ENCODE results near the gene CYSTM1. TPM values are rescaled to one million over a fixed set of nuclear protein-coding genes. Genes with fewer than 3 reads are reported as not detected.

The CYSTM1 gene
- total and polyA plus RNA-seq, 2 of the 8 experiments (the other 6 are each of a cell fraction or from before 2014, with no cell fraction given), result 25.0 to 47.8 TPM

DNA sequence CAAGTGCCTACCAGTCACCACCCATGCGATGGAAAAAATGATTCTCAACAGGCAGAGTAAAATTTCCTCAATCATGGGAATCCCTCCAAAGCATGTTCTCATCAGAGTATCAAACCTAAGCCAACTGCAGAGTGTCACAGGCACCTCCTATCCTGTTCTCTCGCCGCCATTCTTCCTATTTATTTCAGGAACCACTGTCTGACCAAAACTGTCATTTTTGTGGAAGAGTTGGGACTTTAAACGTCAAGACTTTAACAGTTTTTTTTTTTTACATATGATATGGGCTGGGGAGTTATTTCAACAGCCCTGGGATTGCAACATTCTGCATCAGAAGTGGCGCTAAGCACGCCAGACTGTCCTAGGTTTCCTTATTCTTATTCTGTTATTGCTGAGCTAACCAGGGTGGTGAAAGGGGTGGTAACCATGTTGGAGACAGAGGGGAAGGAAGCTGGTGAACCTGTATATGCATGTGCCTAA lies 98.5 kb downstream of the CYSTM1 start:
- H4K20me1 ChIP-seq (replicated peaks in 1 of 2; ENCODE audit: control insufficient read depth in 1 of 2, insufficient read depth in 2 of 2, low read length in 2 of 2), result peaks cover 0 to 3% of the 10 kb centered on the region in 2 experiments
- H2BK12ac ChIP-seq (ENCODE audit: low read depth, low read length), result no peak overlapping the region
- FAIRE-seq, result no peak
- 90% methylated on average over 6 of the region's 6 CpGs; no CpG with 5 or more reads in 1 of the 2 experiments for WGBS, 2 experiments (ENCODE audit: extremely low coverage in 1 of 2, insufficient coverage in 1 of 2, insufficient read length in 1 of 2, insufficient replicate concordance in 2 of 2, low coverage in 1 of 2, low lambda C conversion rate in 2 of 2, missing lambda C conversion rate in 1 of 2)
- H2BK5ac ChIP-seq (ENCODE audit: low read depth, low read length), result no peak overlapping the region
- H3K27ac ChIP-seq (ENCODE audit: low read depth, low read length), result no peak overlapping the region
- no peaks in the 10 kb centered on the region; a peak in 1 of 8 replicates for H3K36me3 ChIP-seq (ENCODE audit: control insufficient read depth in 2 of 4, insufficient read depth in 4 of 4, low read length in 3 of 4)
- H3K4me1 ChIP-seq (replicated peaks in 1 of 4; ENCODE audit: control insufficient read depth in 3 of 4, insufficient read depth in 4 of 4, low read length in 3 of 4), result no peaks in the 10 kb centered on the region
- TF ChIP-seq YY1 (IDR thresholded peaks at IDR 0.05; ENCODE audit: low read depth, low read length) (no peak), HDAC2 (IDR thresholded peaks at IDR 0.05; ENCODE audit: borderline replicate concordance in 1 of 2, low read depth in 2 of 2, low read length in 2 of 2) (no peak), SP2 (IDR thresholded peaks at IDR 0.05; ENCODE audit: low read length) (no peak), SIX5 (IDR thresholded peaks at IDR 0.05; ENCODE audit: low read depth, low read length) (no peak), KDM1A (IDR thresholded peaks at IDR 0.05; ENCODE audit: borderline replicate concordance, low read length) (no peak)
- TF ChIP-seq, protein P1, sequence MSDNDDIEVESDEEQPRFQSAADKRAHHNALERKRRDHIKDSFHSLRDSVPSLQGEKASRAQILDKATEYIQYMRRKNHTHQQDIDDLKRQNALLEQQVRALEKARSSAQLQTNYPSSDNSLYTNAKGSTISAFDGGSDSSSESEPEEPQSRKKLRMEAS (IDR thresholded peaks at IDR 0.05), result no peak
- H3K9me3 ChIP-seq (ENCODE audit: insufficient read depth in 2 of 2, low read depth in 1 of 2, low read length in 1 of 2), result no peaks in the 10 kb centered on the region
- POLR2A ChIA-PET (ENCODE audit: partially characterized antibody), result interaction anchor here (1.2 kb wide), 1 partner anchor 72 kb away, joined by 3 read pairs; the partner anchor contains the start of gene HBEGF
- no peaks in the 10 kb centered on the region for H3K79me1 ChIP-seq (ENCODE audit: low read depth, low read length)
- H3K23ac ChIP-seq (ENCODE audit: insufficient read length), result no peak overlapping the region
- no peak overlapping the region for H3K14ac ChIP-seq (ENCODE audit: insufficient read length)
- H3K56ac ChIP-seq (replicated peaks; ENCODE audit: insufficient read length, low read depth, low read length), result no peak overlapping the region
- H3K4ac ChIP-seq (replicated peaks; ENCODE audit: insufficient read length, low read depth, low read length), result no peak overlapping the region
- H3K23me2 ChIP-seq (ENCODE audit: low read depth, low read length), result no peaks in the 10 kb centered on the region
- no peak overlapping the region for H2BK20ac ChIP-seq (ENCODE audit: low read length)
- H2BK15ac ChIP-seq (ENCODE audit: low read length), result no peak overlapping the region
- no peak overlapping the region for H3K18ac ChIP-seq (ENCODE audit: extremely low read depth, low read length)
- no peak overlapping the region for H4K8ac ChIP-seq (ENCODE audit: extremely low read depth, insufficient read depth, low read length)
- no peak overlapping the region for H2AFZ ChIP-seq (ENCODE audit: low read length)
- no peaks in the 10 kb centered on the region for H3K27me3 ChIP-seq (replicated peaks in 1 of 4; ENCODE audit: control insufficient read depth in 3 of 4, extremely low read depth in 1 of 4, insufficient read depth in 3 of 4, low read length in 3 of 4)
- H4K91ac ChIP-seq (replicated peaks; ENCODE audit: insufficient read length, low read length), result no peak overlapping the region
- H2BK120ac ChIP-seq (replicated peaks; ENCODE audit: low read depth, low read length), result no peak overlapping the region
- H3K4me3 ChIP-seq (ENCODE audit: extremely low read depth in 1 of 4, insufficient read depth in 2 of 4, low read depth in 3 of 4, low read length in 4 of 4), result no peak overlapping the region
- H3K9ac ChIP-seq (replicated peaks in 1 of 4; ENCODE audit: extremely low read depth in 1 of 4, low read depth in 3 of 4, low read length in 3 of 4), result no peak overlapping the region
- H3K79me2 ChIP-seq (ENCODE audit: control insufficient read depth in 1 of 2, insufficient read depth in 2 of 2, low read length in 2 of 2), result no peaks in the 10 kb centered on the region
- H4K5ac ChIP-seq (ENCODE audit: insufficient read length, low read depth, low read length), result no peak overlapping the region
- no peak for DNase-seq (ENCODE audit: low read depth in 1 of 2, low spot score in 2 of 2)
- CTCF ChIA-PET (ENCODE audit: partially characterized antibody), result interaction anchor here (0.8 to 1.9 kb wide), 2 partner anchors 31 to 85 kb away, joined by 3 to 4 read pairs; no protein-coding TSS in a partner anchor
- no peak overlapping the region for H3K4me2 ChIP-seq (ENCODE audit: insufficient read depth in 1 of 2, low read depth in 2 of 2, low read length in 2 of 2)
- no peak overlapping the region for H2AK5ac ChIP-seq (ENCODE audit: low read depth, low read length)

Data from H1 (cell line).